OCI-LY1 (cell line): ENCODE data around the gene ADM2.

Experiments used
- H2AFZ ChIP-seq: fragments of 200-600 bp; sonication (generic), shearing (Covaris generic); 2 replicates; pipeline ENCODE4 v1.6.0; 2014; ENCODE audit warnings: antibody characterized with exemption, mild to moderate bottlenecking, low read length
- H3F3A ChIP-seq: fragments of 200-600 bp; sonication (generic), shearing (Covaris generic); 2 replicates; pipeline ENCODE4 v1.6.0; 2014; ENCODE audit warnings: mild to moderate bottlenecking, antibody characterized with exemption, low read length, moderate library complexity; ENCODE audit not compliant: insufficient read depth
- H3K27ac ChIP-seq: fragments of 200-600 bp; sonication (generic); 2 replicates; pipeline ENCODE4 v1.5.1; 2014; ENCODE audit warnings: low read length, mixed run types, mild to moderate bottlenecking, low read depth; ENCODE audit not compliant: poor library complexity, severe bottlenecking
- H3K27me3 ChIP-seq: fragments of 200-600 bp; sonication (generic); 2 replicates; pipeline ENCODE4 v1.6.0; 2014; ENCODE audit warnings: antibody characterized with exemption, mild to moderate bottlenecking, low read length, moderate library complexity; ENCODE audit not compliant: insufficient read depth
- H3K36me3 ChIP-seq: fragments of 200-600 bp; sonication (generic); 2 replicates; pipeline ENCODE4 v1.6.1; 2014; ENCODE audit warnings: mild to moderate bottlenecking, antibody characterized with exemption, low read length, moderate library complexity, mixed read lengths; ENCODE audit not compliant: insufficient read depth
- H3K4me1 ChIP-seq: fragments of 200-600 bp; sonication (generic); 2 replicates; pipeline ENCODE4 v1.5.1; 2014; ENCODE audit warnings: mild to moderate bottlenecking, low read length, moderate library complexity; ENCODE audit not compliant: insufficient read depth, severe bottlenecking
- H3K4me2 ChIP-seq: fragments of 200-600 bp; sonication (generic), shearing (Covaris generic); 2 replicates; pipeline ENCODE4 v1.6.1; 2014; ENCODE audit warnings: low read length
- H3K4me3 ChIP-seq: fragments of 200-600 bp; sonication (generic); 2 replicates; pipeline ENCODE4 v1.5.1; 2014; ENCODE audit warnings: low read length, low read depth, mild to moderate bottlenecking, mixed read lengths; ENCODE audit not compliant: poor library complexity, severe bottlenecking
- H3K79me2 ChIP-seq: fragments of 200-600 bp; shearing (Covaris generic); 2 replicates; pipeline ENCODE4 v1.6.1; 2016; ENCODE audit warnings: mixed run types, low read length, mixed read lengths; ENCODE audit not compliant: insufficient read depth
- H3K9ac ChIP-seq: fragments of 200-600 bp; sonication (generic), shearing (Covaris generic); 2 replicates; pipeline ENCODE4 v1.6.1; 2014; ENCODE audit warnings: mild to moderate bottlenecking, low read length, mixed read lengths
- H3K9me2 ChIP-seq: fragments of 200-600 bp; sonication (generic), shearing (Covaris generic); 2 replicates; pipeline ENCODE4 v1.6.1; 2014; ENCODE audit warnings: low read depth, mild to moderate bottlenecking, low read length, mixed read lengths
- H3K9me3 ChIP-seq: fragments of 200-600 bp; shearing (Covaris generic); 2 replicates; pipeline ENCODE4 v1.6.1; 2014; ENCODE audit warnings: low read length, mixed read lengths
- H4K20me1 ChIP-seq: fragments of 200-600 bp; sonication (generic), shearing (Covaris generic); 2 replicates; pipeline ENCODE4 v1.6.0; 2016; ENCODE audit warnings: mild to moderate bottlenecking, low read length; ENCODE audit not compliant: insufficient read depth
- CTCF ChIP-seq: fragments of 200-600 bp; sonication (generic), shearing (Covaris generic); IDR thresholded peaks from 2 replicates; pipeline ENCODE4 v1.5.1; 2017; ENCODE audit warnings: mild to moderate bottlenecking, antibody characterized with exemption, low read length, moderate library complexity, mixed read lengths
- EZH2 ChIP-seq: fragments of 200-600 bp; sonication (generic), shearing (Covaris generic); IDR thresholded peaks from 2 replicates; pipeline ENCODE4 v1.8.0; 2017; ENCODE audit warnings: borderline replicate concordance, mixed run types, mild to moderate bottlenecking, antibody characterized with exemption, low read length, moderate library complexity, mixed read lengths

Gene ADM2

GRCh38 chr22:50489363-50490243 is 8.3 kb downstream of the ADM2 start:
- no peak for TF ChIP-seq CTCF
- no peak for TF ChIP-seq EZH2
- Histone ChIP-seq H3K9me2 (no peaks in the 10 kb centered on the region), H3K27me3 (no peaks in the 10 kb centered on the region), H4K20me1 (no peaks in the 10 kb centered on the region), H3K9me3 (no peaks in the 10 kb centered on the region), H3K9ac (no peak overlapping the region), H3K36me3 (no peaks in the 10 kb centered on the region), H3K27ac (no peak overlapping the region), H3K4me2 (no peak overlapping the region), H3F3A (no peaks in the 10 kb centered on the region), H3K4me1 (peaks cover 19% of the 10 kb centered on the region), H3K79me2 (no peaks in the 10 kb centered on the region), H3K4me3 (no peak overlapping the region), H2AFZ (no peak overlapping the region)

- Histone ChIP-seq H3K27ac (no peak overlapping the region), H3K9me2 (no peaks in the 10 kb centered on the region), H3K79me2 (no peaks in the 10 kb centered on the region), H3K4me2 (no peak overlapping the region), H4K20me1 (no peaks in the 10 kb centered on the region), H2AFZ (no peak overlapping the region), H3K27me3 (no peaks in the 10 kb centered on the region), H3K4me1 (peaks cover 18% of the 10 kb centered on the region), H3K9me3 (no peaks in the 10 kb centered on the region), H3K9ac (no peak overlapping the region), H3K4me3 (no peak overlapping the region), H3K36me3 (no peaks in the 10 kb centered on the region), H3F3A (no peaks in the 10 kb centered on the region)
- TF ChIP-seq CTCF: no peak
- TF ChIP-seq EZH2: no peak
These were observed 9.4 kb downstream of the ADM2 start for GRCh38 chr22:50490531-50491308.

- Histone ChIP-seq H3K9ac (no peak overlapping the region), H3K4me1 (peaks cover 11% of the 10 kb centered on the region), H3K27ac (no peak overlapping the region), H3K27me3 (no peaks in the 10 kb centered on the region), H3K79me2 (no peaks in the 10 kb centered on the region), H3F3A (no peaks in the 10 kb centered on the region), H4K20me1 (no peaks in the 10 kb centered on the region), H3K9me3 (no peaks in the 10 kb centered on the region), H3K9me2 (no peaks in the 10 kb centered on the region), H3K4me2 (no peak overlapping the region), H3K4me3 (no peak overlapping the region), H3K36me3 (no peaks in the 10 kb centered on the region), H2AFZ (no peak overlapping the region)
- no peak for TF ChIP-seq EZH2
- TF ChIP-seq CTCF: no peak
These were observed 15.8 kb downstream of the ADM2 start for GRCh38 chr22:50497093-50497492.
